ENCODE data around the gene SLC25A25.

DNA sequence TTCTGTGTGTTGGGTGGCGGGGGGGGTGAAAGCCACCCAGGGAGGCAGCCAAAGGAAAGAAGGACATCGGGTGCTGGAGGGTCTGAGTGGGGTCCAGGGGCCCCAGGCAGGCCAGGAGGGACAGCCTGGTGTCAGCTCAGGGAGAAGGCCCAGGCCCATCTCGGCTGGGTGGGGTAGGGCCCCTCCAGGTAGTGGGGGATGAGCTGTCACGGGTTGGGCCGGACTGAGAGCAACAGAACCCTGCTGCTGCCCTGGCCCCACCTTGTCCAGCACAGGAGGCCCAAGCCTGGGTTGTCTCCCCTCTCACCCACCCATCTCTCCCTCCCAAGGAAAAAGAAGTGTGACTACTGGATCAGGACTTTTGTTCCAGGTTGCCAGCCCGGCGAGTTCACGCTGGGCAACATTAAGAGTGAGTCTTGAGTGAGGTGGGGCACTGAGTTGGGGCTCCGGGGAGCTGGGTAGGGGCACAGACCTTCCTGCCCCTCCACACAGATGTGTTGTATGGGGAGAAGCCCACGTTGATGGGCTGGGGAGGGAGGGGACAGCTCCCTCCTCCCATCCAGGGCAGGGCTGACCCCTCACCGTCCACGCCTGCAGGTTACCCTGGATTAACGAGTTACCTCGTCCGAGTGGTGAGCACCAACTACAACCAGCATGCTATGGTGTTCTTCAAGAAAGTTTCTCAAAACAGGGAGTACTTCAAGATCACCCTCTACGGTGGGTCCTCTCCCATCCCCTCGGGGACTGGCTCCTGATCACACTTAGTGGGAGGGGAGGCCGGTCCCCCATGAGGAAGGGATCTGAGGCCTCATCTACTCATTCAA, 83.5 kb downstream of the SLC25A25 start:
- TF ChIP-seq, protein P1, sequence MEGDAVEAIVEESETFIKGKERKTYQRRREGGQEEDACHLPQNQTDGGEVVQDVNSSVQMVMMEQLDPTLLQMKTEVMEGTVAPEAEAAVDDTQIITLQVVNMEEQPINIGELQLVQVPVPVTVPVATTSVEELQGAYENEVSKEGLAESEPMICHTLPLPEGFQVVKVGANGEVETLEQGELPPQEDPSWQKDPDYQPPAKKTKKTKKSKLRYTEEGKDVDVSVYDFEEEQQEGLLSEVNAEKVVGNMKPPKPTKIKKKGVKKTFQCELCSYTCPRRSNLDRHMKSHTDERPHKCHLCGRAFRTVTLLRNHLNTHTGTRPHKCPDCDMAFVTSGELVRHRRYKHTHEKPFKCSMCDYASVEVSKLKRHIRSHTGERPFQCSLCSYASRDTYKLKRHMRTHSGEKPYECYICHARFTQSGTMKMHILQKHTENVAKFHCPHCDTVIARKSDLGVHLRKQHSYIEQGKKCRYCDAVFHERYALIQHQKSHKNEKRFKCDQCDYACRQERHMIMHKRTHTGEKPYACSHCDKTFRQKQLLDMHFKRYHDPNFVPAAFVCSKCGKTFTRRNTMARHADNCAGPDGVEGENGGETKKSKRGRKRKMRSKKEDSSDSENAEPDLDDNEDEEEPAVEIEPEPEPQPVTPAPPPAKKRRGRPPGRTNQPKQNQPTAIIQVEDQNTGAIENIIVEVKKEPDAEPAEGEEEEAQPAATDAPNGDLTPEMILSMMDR (IDR thresholded peaks at IDR 0.05): no peak
- TF ChIP-seq, protein P2, sequence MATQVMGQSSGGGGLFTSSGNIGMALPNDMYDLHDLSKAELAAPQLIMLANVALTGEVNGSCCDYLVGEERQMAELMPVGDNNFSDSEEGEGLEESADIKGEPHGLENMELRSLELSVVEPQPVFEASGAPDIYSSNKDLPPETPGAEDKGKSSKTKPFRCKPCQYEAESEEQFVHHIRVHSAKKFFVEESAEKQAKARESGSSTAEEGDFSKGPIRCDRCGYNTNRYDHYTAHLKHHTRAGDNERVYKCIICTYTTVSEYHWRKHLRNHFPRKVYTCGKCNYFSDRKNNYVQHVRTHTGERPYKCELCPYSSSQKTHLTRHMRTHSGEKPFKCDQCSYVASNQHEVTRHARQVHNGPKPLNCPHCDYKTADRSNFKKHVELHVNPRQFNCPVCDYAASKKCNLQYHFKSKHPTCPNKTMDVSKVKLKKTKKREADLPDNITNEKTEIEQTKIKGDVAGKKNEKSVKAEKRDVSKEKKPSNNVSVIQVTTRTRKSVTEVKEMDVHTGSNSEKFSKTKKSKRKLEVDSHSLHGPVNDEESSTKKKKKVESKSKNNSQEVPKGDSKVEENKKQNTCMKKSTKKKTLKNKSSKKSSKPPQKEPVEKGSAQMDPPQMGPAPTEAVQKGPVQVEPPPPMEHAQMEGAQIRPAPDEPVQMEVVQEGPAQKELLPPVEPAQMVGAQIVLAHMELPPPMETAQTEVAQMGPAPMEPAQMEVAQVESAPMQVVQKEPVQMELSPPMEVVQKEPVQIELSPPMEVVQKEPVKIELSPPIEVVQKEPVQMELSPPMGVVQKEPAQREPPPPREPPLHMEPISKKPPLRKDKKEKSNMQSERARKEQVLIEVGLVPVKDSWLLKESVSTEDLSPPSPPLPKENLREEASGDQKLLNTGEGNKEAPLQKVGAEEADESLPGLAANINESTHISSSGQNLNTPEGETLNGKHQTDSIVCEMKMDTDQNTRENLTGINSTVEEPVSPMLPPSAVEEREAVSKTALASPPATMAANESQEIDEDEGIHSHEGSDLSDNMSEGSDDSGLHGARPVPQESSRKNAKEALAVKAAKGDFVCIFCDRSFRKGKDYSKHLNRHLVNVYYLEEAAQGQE (IDR thresholded peaks at IDR 0.05; ENCODE audit: insufficient read depth in 1 of 2, low read depth in 2 of 2, low read length in 1 of 2): no peak
- TF ChIP-seq TCF7L2 (IDR thresholded peaks at IDR 0.05; ENCODE audit: low read depth, low read length): no peak
- no peak for TF ChIP-seq POLR2AphosphoS5 (IDR thresholded peaks at IDR 0.05; ENCODE audit: low read depth, low read length)
